ENCODE measurements around the gene EIF3L.

The EIF3L gene

DNA sequence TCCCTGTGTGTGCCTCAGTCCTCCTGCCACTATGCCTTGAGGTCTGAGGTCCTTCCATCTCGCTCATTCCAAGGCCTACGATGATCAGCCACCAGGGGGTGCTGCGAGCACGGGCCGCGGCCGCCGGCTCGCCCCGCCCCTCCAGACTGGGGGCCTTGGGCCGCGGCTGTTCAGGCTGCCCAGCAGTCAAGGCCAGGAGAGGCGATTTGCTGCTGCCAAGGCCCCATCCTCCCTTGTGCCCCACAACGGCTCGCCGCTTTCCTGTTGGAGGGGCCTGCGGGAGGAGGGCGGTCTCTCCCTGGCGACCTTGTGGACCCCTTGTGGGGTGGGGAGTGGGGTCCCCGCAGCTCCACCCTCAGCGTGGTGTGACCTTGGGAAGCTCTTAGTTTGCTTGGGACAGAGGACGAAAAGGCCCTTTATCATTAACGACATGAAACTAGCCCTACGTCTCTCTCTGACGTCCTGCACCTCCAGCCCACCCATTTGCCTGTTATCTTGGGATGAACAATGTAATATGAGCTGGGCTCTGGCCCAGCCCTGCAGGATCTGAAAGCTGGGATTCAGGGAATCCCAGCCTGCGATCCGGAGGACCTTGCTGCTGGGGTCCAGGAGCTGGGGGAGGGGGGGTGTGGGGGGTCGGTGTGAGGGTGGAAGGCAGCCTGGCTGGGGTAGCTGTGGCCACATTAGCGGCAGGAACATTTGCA is 31.4 kb upstream of the EIF3L start:
- peak; percentile 95 for DNase-seq

DNA sequence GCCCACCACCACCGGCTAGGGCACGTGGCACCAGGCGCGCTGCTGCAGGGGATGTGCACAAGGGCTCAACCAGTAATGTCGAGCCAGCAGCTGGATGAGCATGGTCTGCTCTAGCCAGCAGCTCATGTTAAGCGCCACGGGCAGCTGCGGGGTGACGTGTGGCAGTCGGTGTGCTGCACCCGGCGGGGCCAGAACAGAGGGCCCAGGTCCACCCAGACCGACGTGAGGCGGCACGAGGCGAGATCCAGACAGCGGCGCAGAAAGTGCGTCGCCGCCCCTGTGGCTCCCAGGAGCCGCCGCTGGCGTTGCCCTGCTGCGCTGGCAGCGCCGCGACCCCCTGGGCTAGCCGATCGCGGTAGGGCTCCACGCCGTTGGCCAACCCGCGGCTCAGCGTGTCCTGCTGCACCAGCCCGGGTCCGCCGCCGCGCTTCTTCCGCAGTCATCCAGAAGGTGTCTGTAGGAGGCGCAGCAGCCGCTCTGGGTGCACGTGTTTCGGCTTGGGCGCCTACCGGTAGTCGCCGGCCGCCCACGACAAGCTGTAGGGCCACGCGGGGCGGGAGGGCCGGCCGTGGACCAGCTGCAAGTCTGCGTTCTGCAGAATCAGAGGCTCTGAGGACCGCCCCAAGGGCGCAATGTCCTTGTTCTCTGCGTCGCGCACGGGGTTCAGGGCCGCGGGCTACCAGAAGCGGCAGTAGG is 30.7 kb upstream of the EIF3L start:
- DNase-seq: no peak

DNA sequence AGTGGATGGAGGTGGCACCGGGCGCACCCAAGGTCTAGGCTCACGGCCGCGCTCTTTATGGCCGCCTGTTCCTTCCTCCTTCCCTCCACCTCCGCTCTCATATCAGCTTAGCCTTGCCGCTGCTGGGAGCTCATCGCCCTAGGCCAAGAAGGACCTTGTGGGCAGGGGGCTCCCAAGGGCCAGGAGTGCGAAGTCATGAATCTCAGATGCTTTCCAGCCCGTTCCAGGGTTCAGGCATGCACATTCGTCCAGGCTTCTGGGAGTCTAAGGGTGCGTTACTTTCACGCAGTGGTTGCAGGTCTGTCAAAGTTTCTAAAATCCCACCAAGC is 30.1 kb upstream of the EIF3L start:
- DNase-seq: no peak

DNA sequence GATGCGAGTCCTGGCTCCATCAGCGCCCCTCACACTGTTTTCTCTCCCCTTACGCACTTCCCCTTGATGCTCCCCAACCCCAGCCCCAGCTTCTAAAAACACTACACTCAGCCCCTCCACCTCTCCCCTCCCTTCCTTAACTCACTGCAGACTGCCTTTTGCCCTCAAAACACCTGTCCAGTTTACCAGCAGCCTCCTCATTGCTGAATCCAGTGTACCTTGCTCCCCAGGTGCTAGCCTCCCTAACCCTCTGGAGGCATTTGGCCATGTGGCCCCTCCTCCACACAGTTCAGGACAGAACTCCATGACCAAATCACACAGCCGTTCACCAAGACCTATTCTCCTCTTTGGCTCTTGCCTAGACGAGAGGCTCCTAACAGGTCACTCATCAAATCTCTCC is 28.9 kb upstream of the EIF3L start:
- DNase-seq: no peak

DNA sequence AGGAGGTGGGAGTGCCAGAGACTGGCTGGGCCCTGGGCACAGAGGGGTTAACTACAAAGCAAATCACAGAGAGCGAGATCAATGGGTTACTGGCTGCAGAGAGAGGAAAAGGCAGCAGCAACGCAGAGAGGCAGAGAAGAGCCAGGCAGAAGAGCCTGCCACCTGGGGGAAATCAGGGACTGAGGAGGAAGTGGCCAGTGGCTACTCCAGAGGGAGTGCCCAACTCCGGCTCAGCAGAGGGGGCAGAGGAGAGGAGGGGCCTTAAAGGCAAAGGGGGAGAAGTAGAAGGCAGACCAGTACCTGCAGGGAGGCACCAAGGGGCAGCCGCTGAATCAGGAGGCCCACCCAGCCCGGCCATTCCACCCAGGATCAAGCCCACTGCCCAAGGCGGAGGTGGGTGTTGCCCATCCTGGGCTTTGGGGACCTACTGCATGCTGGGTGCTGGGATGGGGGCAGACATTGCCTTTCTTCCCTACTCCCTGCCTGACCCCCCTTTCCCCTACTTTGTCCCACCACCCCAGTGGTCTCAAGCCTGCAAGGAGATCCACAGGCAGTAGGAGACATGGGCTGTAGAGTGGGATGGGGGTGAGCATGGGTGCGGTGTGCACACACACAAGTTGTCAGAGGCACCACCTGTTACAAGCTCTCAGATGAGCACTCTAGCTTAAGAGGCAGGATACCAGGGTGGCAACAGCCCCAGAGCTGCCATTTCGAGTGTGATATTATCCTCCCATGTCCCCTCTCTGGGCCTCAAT is 27.0 kb upstream of the EIF3L start:
- DNase-seq: no peak

DNA sequence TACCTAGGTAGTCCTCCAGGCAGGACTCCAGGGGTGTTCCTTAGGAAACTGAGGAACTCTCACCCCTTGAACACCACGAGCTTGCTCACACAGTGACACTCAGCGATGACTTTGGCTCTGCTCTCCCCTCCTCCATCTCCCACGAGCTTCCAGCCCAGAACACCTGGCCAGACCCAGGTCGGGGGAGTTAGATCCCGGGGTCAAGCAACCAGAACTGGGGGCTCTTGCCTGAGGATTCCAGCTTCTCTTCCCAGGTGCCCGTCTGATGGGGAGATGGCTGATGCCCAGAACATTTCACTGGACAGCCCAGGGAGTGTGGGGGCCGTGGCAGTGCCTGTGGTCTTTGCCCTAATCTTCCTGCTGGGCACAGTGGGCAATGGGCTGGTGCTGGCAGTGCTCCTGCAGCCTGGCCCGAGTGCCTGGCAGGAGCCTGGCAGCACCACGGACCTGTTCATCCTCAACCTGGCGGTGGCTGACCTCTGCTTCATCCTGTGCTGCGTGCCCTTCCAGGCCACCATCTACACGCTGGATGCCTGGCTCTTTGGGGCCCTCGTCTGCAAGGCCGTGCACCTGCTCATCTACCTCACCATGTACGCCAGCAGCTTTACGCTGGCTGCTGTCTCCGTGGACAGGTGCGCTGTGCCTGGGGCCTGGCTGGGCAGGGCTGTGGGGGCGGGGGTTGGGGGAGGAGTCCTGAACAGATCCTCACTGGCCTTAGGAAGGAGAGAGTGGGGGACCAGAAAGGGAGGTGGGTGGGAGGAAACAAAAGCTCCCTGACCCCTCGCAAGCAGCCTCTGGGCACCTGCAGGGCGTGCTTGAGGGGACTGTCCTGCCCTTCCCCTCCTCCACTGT is 25.9 kb upstream of the EIF3L start, which contains the start of gene GALR3:
TSS of gene GALR3 (plus strand) at position 249 of the 852 bp plus-strand sequence. CDS start at position 274, 25 bp downstream.
- DNase-seq: no peak

DNA sequence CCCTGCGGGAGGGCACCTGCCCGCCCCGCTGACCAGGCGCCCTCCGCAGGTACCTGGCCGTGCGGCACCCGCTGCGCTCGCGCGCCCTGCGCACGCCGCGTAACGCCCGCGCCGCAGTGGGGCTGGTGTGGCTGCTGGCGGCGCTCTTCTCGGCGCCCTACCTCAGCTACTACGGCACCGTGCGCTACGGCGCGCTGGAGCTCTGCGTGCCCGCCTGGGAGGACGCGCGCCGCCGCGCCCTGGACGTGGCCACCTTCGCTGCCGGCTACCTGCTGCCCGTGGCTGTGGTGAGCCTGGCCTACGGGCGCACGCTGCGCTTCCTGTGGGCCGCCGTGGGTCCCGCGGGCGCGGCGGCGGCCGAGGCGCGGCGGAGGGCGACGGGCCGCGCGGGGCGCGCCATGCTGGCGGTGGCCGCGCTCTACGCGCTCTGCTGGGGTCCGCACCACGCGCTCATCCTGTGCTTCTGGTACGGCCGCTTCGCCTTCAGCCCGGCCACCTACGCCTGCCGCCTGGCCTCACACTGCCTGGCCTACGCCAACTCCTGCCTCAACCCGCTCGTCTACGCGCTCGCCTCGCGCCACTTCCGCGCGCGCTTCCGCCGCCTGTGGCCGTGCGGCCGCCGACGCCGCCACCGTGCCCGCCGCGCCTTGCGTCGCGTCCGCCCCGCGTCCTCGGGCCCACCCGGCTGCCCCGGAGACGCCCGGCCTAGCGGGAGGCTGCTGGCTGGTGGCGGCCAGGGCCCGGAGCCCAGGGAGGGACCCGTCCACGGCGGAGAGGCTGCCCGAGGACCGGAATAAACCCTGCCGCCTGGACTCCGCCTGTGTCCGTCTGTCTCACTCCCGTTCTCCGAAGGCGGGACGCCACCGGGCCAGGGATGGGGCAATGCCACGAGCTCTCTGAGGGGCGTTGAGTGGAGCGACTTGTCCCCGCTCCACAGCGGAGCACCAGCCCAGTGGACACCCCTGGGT is 24.3 kb upstream of the EIF3L start:
- no peak for DNase-seq

DNA sequence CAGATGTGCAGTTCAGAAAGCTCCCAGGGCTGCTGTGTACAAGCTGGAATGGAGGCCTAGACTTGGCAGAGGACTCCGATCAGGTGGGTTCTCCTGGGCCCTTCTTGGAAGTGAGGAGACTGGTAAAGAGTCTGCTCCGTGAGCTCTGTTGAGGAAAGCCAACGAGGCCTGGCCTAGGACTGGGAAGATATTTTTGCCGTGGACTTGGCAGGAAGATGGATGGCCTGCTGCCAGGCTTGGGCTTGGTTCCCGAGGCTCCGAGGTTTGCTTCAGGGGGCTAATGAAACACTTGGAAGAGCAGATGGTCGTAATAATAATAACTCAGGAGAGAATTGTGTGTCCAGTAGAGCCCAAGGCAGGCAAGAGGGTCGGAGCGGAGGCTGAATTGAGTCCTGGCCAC is 22.2 kb upstream of the EIF3L start:
- no peak for DNase-seq

DNA sequence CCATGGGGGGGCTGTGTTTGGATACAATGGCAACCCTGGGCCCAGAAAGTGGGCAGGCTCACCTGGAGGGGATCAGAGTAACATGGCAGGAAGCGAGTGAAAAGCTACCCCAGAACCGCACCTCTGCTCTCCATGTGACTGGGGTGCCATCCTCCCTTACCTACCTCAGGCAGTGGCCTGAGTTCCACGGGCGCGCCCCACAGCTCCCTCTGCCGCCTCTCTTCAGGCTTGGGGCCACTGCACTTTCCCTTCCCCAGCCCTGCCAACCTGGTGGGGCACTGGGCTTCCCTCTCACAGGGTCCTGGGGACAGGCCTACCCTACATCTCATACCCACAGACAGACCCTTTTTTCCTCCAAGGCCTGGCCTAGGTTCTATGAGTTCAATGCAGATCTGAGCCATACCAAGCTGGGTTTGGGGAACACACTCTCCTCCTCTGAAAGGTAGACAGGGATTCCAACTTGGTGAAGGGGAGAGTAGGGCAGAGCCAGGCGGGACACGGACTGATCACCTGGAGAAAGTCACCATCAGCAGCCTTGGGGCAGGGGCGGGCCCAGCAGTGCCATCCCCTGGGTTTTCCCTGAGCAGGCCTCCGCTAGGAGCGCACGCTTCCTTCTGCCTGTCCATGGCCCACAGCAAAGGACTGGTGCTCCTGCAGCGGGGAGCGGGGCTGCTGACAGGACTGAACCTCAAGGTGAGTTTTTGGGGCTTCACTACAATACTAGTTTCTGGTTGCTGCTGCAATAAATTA is 19.0 kb upstream of the EIF3L start:
- DNase-seq: no peak

DNA sequence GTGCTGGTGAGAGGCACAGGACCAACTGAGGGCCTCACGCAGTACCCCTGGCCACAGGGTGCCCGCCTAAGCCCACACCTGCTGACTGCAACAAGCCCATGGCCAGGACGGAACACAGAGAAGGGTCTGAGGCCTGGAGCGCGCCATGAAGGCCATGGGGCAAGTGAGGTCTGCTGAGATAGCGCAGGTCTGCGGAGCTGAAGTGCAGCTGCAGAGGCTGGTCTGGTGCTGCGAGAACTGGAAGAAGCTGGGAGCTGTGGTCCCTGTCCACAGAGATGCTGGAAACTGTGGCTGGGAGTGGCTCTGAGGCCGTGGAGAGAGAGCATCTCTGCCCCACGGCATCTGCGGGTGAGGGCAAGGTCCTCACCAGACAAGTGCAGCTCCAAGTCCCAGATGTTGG is 17.7 kb upstream of the EIF3L start:
- no peak for DNase-seq

DNA sequence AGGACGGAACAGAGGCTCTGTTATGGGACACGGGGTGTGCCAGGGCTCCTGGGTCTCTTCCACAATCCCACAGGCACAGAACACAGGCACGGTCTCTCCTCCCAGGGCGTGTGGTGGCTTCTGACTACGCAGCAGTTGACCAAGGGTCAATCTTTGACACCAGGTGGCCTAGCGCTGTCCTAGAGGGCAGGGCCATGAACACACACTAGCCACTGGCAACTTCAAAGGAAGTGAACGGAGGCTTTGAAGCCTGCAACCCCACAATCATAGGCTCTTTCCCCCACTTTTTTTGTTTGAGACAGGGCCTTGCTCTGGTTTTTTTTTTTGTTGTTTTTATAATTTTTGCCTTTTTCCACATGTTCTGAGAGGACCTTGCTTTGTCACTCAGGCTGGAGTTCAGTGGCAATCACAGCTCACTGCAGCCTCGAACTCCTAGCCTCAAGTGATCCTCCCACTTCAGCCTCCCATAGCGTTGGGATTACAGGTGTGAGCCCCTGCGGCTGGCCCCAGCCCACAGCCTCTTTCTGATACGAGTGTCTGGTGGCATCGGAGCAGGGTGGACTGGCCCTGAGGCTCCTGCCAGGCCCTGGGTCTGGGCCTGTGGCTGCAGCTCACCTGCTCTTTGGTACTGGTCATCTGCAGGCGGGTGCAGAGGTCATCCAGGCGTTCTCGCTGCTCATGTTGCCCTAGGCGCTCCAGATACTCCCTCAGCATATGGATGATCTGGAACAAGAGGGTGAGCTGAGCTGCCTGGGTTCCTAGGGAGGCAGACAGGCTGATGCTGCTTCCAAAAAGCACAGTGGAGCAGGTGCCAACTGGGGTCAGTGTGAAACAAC is 17.0 kb upstream of the EIF3L start:
- no peak for DNase-seq

DNA sequence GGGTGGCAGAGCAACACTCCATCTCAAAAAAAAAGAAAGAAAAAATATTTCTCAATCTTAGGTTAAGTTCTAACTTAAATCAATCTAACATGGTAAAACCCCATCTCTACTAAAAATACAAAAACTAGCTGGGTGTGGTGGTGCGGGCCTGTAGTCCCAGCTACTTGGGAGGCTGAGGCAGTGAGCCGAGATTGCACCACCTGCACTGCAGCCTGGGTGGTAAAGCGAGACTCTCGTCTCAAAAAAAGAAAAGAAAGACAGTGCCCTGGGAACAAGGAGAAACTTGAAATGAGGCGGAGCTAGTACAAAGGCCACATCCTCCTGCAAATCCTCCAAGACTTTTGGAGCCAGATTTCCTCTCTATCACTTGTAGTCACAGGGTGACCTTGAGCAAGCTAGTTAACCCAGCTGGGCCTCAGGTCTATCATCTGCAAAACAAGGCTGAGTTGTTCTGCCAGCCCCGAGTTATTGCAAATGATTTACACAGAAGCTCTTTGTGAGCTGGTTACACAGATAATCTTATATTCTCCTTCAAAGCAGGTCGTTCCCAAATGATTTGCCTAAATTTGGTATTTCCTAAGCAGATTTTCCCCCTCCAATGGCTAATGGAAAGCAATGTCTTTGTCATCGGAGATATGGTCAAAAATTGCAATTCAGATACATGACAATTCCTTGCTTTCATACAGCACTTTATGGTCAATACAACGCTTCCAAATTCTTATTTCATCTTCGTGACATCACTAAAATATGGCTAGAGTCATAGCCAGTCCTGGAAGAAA is 7.0 kb upstream of the EIF3L start:
- no peak for DNase-seq

DNA sequence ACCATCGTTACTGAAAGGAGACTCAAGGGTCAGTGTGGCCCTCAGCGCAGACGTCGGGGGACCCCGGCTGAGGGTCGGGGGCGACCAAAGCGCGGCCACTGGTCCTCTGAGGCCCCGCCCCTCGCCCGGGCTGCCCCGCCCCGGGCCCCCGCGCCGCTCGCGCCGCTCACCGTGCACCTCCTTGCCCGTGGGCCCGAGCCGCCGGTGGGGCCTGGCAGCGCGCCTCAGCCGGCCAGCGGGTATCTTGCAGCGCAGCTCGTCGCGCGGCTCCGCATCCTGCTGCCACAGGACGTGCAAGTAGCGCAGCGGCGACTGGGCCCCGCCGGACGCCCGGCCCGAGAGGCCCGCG is 5.5 kb upstream of the EIF3L start:
- no peak for DNase-seq

DNA sequence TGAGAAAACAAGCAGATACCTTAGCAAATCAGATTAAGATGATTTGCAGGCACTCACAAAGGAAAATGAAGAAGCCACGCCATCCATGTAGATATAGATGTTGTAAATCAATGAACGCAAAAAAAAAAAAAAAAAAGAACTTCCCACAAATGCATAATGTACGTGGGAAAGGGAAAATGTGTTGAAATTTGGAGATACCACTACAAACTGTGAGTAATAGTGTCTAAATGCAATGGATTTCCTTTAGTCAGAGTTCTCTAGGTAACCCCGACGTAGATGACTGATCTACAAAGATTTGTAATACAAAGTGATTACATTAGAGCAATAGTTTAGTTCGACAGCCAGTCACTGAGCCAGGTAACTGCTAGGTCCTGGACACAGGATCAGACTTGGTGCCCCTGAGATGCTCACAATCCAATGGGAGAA is 4.3 kb upstream of the EIF3L start:
- DNase-seq: no peak

DNA sequence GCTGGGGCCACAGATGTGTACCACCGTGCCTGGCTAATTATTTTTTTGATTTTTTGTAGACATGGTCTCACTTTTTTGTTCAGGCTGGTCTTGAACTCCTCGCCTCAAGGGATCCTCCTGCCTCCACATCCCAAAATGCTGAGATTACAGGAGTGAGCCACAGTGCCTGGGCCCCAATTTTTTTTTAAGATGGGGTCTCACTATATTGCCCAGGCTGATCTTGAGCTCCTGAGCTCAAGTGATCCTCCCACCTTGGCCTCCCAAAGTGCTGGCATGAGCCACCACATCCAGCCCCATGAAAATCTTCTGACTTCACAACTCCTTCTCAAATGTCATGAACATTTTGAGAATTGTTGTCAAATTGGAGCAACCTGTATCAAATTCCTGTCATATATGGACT is 2.8 kb upstream of the EIF3L start:
- no peak for DNase-seq

DNA sequence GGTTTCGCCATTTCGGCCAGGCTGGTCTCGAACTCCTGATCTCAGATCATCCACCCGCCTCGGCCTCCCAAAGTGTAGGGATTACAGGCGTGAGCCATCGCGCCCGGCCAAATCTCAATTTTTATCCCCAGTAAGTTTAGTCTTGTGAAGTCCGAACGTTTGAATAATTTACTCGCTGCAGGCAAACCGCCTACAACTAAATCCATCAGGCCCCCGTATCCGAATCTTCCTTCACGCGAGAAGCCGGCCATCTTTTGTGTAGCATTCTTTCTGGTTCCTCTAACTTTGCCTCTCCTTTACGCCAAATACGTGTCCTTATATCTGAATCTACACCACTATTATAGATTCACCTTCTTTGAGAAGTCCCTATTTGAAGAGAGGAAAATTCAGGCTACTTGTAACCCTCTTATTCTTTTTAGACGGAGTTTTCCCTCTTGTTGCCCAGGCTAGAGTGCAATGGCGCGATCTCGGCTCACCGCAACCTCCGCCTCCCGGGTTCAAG is 581 bp upstream of the EIF3L start:
- DNase-seq: no peak

DNA sequence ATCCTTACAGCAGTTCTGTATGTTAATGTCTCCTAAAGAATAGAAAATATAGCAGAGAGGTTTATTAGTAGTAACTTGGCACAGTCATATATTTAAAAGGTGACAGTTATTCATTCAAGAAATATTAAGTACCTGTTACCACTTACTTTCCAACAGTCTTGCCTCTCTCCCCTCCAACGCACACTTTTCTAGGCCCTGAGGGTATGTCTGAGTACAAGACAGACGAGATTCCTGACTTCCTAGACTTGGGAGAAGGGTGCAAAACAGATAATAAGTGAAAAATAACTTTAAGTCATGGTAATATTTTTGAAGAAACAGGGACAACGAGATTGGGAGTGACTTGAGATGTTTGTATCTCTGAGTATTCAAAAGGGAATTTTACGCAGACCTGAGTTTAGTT is 1.6 kb downstream of the EIF3L start:
- DNase-seq: no peak

DNA sequence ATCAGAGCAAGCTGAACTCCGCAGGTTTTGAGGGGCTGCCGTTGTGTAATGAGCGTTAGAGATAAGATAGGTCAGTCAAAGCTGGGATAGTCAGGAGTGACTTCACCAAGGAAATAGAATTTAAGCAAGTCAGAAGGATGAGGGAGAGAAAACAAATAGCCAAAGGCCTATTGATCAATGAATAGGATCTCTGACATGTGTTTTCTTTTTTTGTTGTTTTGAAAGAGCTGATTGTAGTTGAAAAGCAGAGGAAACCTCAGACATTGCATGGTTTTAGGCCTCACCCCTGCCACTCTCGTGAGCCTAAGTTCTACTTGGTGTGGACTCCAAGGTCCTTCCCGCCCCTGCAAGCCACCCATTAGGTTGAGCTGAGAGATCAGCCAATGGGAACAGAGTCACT is 3.2 kb downstream of the EIF3L start:
- no peak for DNase-seq

DNA sequence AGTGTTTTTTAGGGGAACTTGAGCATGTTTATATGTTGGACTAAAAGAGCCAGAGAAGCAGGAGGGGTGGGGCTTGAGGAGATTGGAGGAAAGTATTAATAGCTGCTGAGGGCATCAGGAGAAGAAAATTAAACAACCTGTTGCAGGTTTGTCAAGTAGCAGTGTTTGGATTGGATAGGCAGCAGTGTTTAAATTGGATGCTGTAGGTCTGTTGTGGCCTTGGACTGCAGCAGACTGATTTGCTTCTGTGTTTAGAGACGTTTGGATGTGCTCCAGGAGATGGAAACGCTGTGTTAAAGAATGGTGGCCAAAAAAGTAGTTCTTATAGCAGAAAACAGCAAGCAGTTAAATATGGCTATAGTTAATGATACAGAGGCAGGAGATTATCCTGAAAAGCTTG is 5.7 kb downstream of the EIF3L start:
- no peak for DNase-seq

Data from 8988T (cell line).